Ovary (tissue), 9 donors: ENCODE data around the gene CYCS. TPM values are rescaled to one million over a fixed set of nuclear protein-coding genes. Genes with fewer than 3 reads are reported as not detected.

Experiments used
- DNase-seq, 5 donors: peaks; one replicate each; pipeline ENCODE4 v3.0.0-alpha.2; 2019 to 2020
- H3K27ac ChIP-seq, 2 donors: fragments of 200-600 bp; one replicate each; pipeline versions ENCODE4 v1.5.1 to v1.8.0; 2019 to 2022
- H3K27me3 ChIP-seq: fragments of 200-600 bp; one replicate; pipeline ENCODE4 v1.8.0; 2022
- H3K36me3 ChIP-seq: fragments of 200-600 bp; sonication (generic); one replicate; pipeline ENCODE4 v1.5.1; 2019
- H3K4me1 ChIP-seq: one replicate; pipeline ENCODE4 v1.8.1; 2013; ENCODE audit warnings: mild to moderate bottlenecking, moderate library complexity; ENCODE audit not compliant: insufficient read depth
- H3K4me3 ChIP-seq: fragments of 200-600 bp; sonication (generic); one replicate; pipeline ENCODE4 v1.5.1; 2017
- H3K9me3 ChIP-seq, 2 donors: fragments of 200-600 bp in 1 of 2; sonication (generic) in 1 of 2; one replicate each; pipeline versions ENCODE4 v1.5.1 to v1.8.1; 2013 to 2019; ENCODE audit warnings: mild to moderate bottlenecking in 1 of 2, moderate library complexity in 1 of 2
- EP300 ChIP-seq: sonication (generic); formaldehyde crosslinking; IDR thresholded peaks from one replicate; pipeline ENCODE4 v1.6.1; 2017; ENCODE audit warnings: antibody characterized with exemption
- POLR2A ChIP-seq: fragments of 450-650 bp; IDR thresholded peaks from one replicate; pipeline ENCODE4 v1.6.1; 2017; ENCODE audit warnings: antibody characterized with exemption, mild to moderate bottlenecking, moderate library complexity
- WGBS, 3 donors: extraction: QIAGEN DNeasy Blood & Tissue Kit in 1 of 3; methylation state at CpG; one replicate each; pipeline versions ENCODE4 v1.1.5 to v1.1.7; 2013 to 2017; 5-methylcytosine and 5-hydroxymethylcytosine counted together
- intact Hi-C, 4 donors: fragments of 100-400 bp; cut with DNase I; formaldehyde crosslinking; loops; one replicate each; pipeline versions ENCODE4 v1.11.0 to v1.15.1; 2022 to 2023
- polyA plus RNA-seq, 2 donors: library from polyadenylated mRNA; stranded (reverse); fragments of 200-250 nt in 1 of 2; fragments of 350-450 nt in 1 of 2; fragmentation: Illumina TruSeq in 1 of 2; extraction: RNeasy Lipid Tissue Mini Kit (QIAGEN cat#74804) in 1 of 2; gene quantifications; one replicate each; pipeline ENCODE4 v1.2.3, GENCODE V29; 2013 to 2014
- total RNA-seq, 7 donors: library from RNA; depleted of rRNA in 2 of 7; stranded (reverse); fragments of >200 nt in 2 of 7; fragmentation: NEBNext Ultra II Directional in 3 of 7; extraction: Animal tissue kit (Norgen Biotek cat#: 25700) in 3 of 7; gene quantifications; one replicate each; pipeline versions ENCODE4 v1.1.0 to v1.2.4, GENCODE V29; 2016 to 2023
- TF ChIP-seq, protein P1 (sequence below), 3 donors: fragments of 450-650 bp in 2 of 3; fragments of 200-600 bp in 1 of 3; IDR thresholded peaks; one replicate each; pipeline versions ENCODE4 v1.5.1 to v1.8.0; 2016 to 2022; ENCODE audit warnings: antibody characterized with exemption in 3 of 3, mild to moderate bottlenecking in 1 of 3
- donor health status: DM: no; HTN: no; CAD: no; lungs with moderate emphysema.
- donor health status: DM: no; HTN: no; CAD: no.
- donor health status: Bipolar disorder and iron deficiency.
- donor health status: DM: yes; HTN: yes; CAD: no.
- donor health status: DM: no; HTN: no; CAD: no.
- donor health status: DM: yes; HTN: yes; CAD: no.

CYCS gene
- total and polyA plus RNA-seq, 9 donors: 21.7 to 88.1 (median 46.4) TPM

DNA sequence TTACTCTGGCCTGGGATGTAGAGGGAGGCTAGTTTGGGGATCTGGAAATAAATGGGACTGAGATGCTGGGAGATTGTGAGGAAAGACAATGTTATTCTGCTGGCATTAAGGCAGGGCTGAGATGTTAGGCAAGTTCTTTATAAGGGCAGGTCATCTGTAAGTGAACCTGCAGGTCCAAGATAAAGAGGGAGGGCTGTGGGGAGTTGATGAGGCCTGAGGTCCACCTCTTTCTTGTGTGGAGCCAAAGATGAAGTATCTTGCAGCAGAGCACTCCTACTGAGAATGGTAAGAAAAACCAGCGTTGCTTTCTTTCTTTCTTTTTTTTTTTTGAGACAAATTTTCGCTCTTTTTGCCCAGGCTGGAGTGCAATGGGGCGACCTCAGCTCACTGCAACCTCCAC, 19.1 kb downstream of the CYCS start:
- Histone ChIP-seq H3K4me1 (no peaks in the 10 kb centered on the region), H3K4me3 (no peak overlapping the region), H3K27ac (no peak overlapping the region), H3K9me3 (no peaks in the 10 kb centered on the region), H3K27me3 (no peaks in the 10 kb centered on the region), H3K36me3 (no peaks in the 10 kb centered on the region)
- no peak for DNase-seq
- TF ChIP-seq, protein P1, sequence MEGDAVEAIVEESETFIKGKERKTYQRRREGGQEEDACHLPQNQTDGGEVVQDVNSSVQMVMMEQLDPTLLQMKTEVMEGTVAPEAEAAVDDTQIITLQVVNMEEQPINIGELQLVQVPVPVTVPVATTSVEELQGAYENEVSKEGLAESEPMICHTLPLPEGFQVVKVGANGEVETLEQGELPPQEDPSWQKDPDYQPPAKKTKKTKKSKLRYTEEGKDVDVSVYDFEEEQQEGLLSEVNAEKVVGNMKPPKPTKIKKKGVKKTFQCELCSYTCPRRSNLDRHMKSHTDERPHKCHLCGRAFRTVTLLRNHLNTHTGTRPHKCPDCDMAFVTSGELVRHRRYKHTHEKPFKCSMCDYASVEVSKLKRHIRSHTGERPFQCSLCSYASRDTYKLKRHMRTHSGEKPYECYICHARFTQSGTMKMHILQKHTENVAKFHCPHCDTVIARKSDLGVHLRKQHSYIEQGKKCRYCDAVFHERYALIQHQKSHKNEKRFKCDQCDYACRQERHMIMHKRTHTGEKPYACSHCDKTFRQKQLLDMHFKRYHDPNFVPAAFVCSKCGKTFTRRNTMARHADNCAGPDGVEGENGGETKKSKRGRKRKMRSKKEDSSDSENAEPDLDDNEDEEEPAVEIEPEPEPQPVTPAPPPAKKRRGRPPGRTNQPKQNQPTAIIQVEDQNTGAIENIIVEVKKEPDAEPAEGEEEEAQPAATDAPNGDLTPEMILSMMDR (IDR thresholded peaks at IDR 0.05): no peak
- TF ChIP-seq EP300 (no peak), POLR2A (no peak)
- WGBS, 3 donors: 89 to 92% (median 90%) methylated on average over 3 of the region's 3 CpGs
- intact Hi-C loops: no loop called here

DNA sequence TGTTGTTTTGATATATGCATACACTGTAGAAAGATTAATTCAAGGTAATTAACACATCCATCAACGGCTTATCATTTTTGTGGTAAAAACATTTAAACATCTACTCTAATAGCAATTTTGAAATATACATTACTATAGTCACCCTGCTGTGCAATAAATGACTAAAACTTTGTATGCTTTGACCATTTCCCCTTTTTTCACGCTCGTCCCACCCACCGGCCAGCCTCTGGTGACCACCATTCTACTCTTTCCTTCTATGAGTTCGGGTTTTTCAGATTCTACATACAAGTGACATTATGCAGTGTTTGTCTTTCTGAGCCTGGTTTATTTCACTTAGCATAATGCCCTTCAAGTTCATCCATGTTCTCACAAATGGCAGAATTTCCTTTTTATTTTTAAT, 21.3 kb downstream of the CYCS start:
- WGBS, 3 donors: 78 to 85% (median 84%) methylated on average over 5 of the region's 5 CpGs
- intact Hi-C loops: no loop called here
- DNase-seq: no peak

DNA sequence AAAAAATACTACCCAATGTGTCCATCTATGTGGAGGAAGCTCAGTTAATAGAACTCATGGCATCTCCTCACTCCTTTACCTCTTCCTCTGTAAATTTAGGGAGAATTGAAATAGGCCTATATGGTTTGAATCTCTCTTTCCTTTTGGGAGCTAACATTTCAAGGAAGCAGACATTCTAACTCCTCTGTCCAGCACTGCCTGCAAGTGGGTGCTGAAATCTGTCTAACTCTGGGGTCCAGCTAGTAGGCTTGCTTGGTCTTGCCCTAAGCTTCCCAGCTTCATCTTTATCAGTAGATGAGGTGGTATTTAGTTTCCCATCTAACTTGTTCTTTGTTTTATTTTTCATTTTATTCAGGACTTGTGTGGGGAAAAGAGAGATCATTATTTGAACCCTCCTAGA, 23.2 kb downstream of the CYCS start:
- Histone ChIP-seq H3K36me3 (no peaks in the 10 kb centered on the region), H3K27me3 (no peaks in the 10 kb centered on the region), H3K27ac (no peak overlapping the region), H3K9me3 (no peaks in the 10 kb centered on the region), H3K4me3 (no peak overlapping the region), H3K4me1 (no peaks in the 10 kb centered on the region)
- intact Hi-C loops: no loop called here
- DNase-seq: no peak
- TF ChIP-seq EP300 (no peak), POLR2A (no peak)
- TF ChIP-seq, protein P1 (IDR thresholded peaks at IDR 0.05): no peak

More for the DNA sequence above, 21.3 kb downstream of the CYCS start:
- Histone ChIP-seq H3K4me1 (no peaks in the 10 kb centered on the region), H3K36me3 (no peaks in the 10 kb centered on the region), H3K27me3 (no peaks in the 10 kb centered on the region), H3K4me3 (no peak overlapping the region), H3K9me3 (no peaks in the 10 kb centered on the region), H3K27ac (no peak overlapping the region)
- TF ChIP-seq EP300 (no peak), POLR2A (no peak)
- TF ChIP-seq, protein P1 (IDR thresholded peaks at IDR 0.05): no peak

DNA sequence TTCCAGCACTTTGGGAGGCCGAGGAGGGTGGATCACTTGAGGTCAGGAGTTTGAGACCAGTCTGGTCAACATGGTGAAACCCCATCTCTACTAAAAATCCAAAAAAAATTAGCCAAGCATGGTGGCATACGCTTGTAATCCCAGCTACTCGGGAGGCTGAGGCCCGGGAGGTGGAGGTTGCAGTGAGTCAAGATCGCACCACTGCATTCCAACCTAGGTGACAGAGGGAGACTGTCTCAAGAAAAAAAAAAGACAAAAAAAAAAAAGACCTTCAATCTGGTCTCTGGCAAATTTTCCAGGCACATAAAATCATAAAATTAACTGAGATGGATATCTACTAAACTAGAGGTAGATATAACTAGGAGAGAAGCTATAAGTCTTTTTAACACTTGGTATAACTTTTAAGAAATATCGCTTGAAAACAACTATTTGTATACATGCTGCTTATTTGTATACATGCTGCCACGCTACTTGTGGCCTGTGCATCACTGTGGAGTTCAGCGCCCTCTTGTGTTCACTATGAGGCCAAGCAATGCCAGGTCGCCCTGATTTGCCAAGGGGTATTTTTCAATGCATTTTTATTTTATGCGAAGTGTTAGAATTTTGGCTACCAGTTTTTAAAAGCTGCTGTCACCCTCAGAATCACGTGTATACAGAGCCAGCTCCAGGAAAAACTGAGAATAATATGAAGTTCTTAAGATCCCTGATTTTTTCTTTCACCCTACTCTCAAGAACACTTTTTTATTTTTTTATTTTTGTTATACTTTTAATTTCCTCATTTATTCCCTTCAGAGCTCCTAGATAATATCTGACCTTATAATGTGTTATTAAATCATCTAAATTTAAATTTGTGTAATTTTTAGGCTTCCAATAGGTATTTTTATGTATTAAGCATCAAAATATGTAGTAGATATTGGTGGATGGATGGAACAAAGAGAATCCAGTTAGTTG, 26.7 kb downstream of the CYCS start:
- no peak overlapping the region for H3K4me3 ChIP-seq
- no peaks in the 10 kb centered on the region for H3K9me3 ChIP-seq
- no peaks in the 10 kb centered on the region for H3K4me1 ChIP-seq
- H3K27me3 ChIP-seq: no peaks in the 10 kb centered on the region
- no peak for TF ChIP-seq EP300
- TF ChIP-seq, protein P1 (IDR thresholded peaks at IDR 0.05): peak; percentile 48 to 70 (median 67)
- no peak for TF ChIP-seq POLR2A
- H3K36me3 ChIP-seq: no peaks in the 10 kb centered on the region
- intact Hi-C loops: loop anchor here in 1 of 4 donors (5.0 kb wide), 1 partner anchor 286 kb away; no protein-coding TSS in a partner anchor
- peak in 4 of 5 donors; percentile 33 to 57 (median 44) for DNase-seq
- 31 to 34% (median 32%) methylated on average over 11 of the region's 11 CpGs for WGBS, 3 donors
- no peak overlapping the region for H3K27ac ChIP-seq
